ENCODE measurements around the gene PRPF8. TPM values are rescaled to one million over a fixed set of nuclear protein-coding genes. Genes with fewer than 3 reads are reported as not detected.

Gene PRPF8
- total RNA-seq, 1 donor from 2014 or later = 136 TPM

GRCh38 chr17:1648173-1648962 lies 36.3 kb downstream of the PRPF8 start:
- DNase-seq = peak; percentile 58

DNA sequence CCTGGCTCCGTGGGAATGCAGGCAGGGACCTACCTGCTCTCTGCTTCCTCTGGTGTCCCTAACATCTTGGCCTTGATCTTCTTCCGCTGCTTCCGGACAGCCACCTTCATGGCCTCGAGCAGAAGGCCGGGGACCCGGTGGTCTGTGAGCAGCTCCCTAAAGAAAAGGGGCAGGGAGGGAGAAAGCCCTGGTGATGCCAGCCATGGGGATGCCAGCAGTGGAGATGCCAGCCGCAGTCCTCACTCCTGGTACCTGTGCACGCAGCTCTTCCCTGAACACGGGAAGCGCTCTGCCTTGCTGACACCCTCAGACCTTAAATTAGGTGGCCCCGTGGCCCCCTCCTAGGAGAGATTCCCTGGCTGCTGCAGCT lies 36.9 kb downstream of the PRPF8 start:
- Histone ChIP-seq H3K9me3 (replicated peaks) (no peaks in the 10 kb centered on the region), H3K27ac (replicated peaks) (peak overlapping the region; percentile 100), H3K4me3 (peak overlapping the region; percentile 95), H3K36me3 (peaks cover 40% of the 10 kb centered on the region), H3K4me1 (peaks cover 74% of the 10 kb centered on the region), H3K27me3 (ENCODE audit: low read depth) (no peaks in the 10 kb centered on the region)
- intact Hi-C loops (cut with micrococcal nuclease) = no loop called here
- TF ChIP-seq, protein P1, sequence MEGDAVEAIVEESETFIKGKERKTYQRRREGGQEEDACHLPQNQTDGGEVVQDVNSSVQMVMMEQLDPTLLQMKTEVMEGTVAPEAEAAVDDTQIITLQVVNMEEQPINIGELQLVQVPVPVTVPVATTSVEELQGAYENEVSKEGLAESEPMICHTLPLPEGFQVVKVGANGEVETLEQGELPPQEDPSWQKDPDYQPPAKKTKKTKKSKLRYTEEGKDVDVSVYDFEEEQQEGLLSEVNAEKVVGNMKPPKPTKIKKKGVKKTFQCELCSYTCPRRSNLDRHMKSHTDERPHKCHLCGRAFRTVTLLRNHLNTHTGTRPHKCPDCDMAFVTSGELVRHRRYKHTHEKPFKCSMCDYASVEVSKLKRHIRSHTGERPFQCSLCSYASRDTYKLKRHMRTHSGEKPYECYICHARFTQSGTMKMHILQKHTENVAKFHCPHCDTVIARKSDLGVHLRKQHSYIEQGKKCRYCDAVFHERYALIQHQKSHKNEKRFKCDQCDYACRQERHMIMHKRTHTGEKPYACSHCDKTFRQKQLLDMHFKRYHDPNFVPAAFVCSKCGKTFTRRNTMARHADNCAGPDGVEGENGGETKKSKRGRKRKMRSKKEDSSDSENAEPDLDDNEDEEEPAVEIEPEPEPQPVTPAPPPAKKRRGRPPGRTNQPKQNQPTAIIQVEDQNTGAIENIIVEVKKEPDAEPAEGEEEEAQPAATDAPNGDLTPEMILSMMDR (IDR thresholded peaks at IDR 0.05; ENCODE audit: borderline replicate concordance) = no peak
- DNase-seq = no peak

More at GRCh38 chr17:1648173-1648962, 36.3 kb downstream of the PRPF8 start:
- H3K4me3 ChIP-seq = peak overlapping the region; percentile 95
- H3K27ac ChIP-seq (replicated peaks) = peak overlapping the region; percentile 100
- no peaks in the 10 kb centered on the region for H3K27me3 ChIP-seq (ENCODE audit: low read depth)
- H3K36me3 ChIP-seq = peaks cover 45% of the 10 kb centered on the region
- peaks cover 73% of the 10 kb centered on the region for H3K4me1 ChIP-seq
- TF ChIP-seq, protein P1 (IDR thresholded peaks at IDR 0.05; ENCODE audit: borderline replicate concordance) = no peak
- intact Hi-C loops (cut with micrococcal nuclease) = no loop called here
- H3K9me3 ChIP-seq (replicated peaks) = no peaks in the 10 kb centered on the region

DNA sequence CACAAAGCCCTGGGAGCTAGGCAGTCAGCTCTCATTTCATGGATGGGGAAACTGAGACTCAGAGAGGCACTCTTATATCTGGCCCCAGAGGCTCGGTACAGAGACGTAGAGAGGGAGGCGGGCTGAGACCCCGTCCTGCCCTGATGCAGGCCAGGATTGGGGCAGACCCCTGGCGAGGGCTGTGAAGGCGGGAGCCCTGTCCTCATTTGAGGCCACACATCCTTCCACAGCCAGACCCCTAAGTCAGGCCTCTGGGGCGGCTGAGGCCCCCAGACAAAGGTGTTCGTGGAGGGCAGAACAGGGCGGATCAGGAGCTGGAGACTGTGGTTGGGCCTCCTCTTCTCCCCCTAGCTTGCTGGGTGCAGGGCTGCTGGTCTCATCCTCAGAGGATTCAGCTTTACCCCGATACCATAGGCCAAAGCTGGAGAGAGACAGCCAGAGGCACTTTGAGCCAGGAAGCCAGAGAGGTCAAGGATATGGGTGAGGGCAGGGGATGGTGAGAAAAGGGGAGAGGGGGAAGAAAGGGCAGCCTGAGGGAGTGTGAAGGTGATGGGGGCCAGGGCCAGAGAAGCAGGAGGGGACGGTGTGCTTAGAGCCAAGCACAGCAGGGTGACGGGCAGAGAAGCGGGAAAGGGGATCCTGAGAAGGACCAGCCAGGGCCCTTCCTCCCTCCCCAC lies 38.3 kb downstream of the PRPF8 start:
- intact Hi-C loops (cut with micrococcal nuclease) = no loop called here
- H3K9me3 ChIP-seq (replicated peaks) = no peaks in the 10 kb centered on the region
- DNase-seq = no peak
- H3K4me3 ChIP-seq = peak overlapping the region; percentile 69
- H3K36me3 ChIP-seq = peaks cover 25% of the 10 kb centered on the region
- peak overlapping the region; percentile 100 for H3K27ac ChIP-seq (replicated peaks)
- H3K27me3 ChIP-seq (ENCODE audit: low read depth) = no peaks in the 10 kb centered on the region
- TF ChIP-seq, protein P1 (IDR thresholded peaks at IDR 0.05; ENCODE audit: borderline replicate concordance) = no peak
- H3K4me1 ChIP-seq = peaks cover 74% of the 10 kb centered on the region

DNA sequence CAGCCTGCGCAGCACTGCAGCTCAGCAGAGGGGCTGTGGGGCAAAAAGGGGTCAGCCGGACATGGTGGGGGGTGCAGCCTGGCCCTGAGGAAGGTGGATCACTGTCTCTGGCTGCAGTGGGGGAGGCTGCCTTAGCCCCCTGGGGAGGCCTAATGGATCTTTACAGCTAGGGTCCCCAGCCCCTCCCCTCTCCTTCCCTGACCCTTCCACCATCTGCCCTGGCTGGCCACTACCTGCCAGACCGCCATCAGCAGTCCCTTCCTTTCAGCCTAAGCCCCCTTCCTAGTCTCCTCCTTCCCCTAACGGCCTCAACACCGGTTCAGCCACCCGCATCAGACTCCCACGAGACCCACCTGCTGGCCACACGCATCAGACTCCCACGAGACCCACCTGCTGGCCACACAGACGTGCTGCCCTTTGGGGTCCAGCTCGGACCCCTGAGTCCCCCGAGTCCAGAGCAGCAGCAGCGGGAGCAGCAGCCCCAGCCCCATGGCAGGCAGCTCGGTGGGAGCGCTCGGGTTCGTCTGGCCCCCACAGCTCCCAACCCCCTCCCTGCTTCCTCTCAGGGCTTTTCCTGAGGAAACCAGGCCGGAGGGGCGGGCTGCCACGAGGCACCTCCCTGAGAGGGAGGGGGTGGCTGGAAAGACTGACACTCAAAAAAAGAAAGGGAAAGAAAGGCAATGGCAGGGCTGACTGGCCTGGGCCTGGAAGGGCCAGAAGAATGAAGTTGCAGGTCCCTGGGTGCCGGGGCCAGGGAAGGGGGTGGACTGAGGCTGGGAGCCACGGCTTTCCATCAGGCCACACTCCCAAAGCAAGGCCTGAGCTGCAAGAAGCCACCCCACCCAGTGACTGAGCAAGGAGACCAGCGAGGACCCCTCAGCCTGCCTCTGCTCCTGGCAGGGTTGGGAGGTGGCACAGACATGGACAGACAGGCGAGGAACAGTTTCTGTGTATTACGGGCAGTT lies 39.2 kb downstream of the PRPF8 start, which contains the start of gene SCARF1:
TSS of gene SCARF1 (minus strand) at position 526 of the 965 bp plus-strand sequence. CDS start at position 491, 35 bp downstream.
- H3K36me3 ChIP-seq = peaks cover 17% of the 10 kb centered on the region
- peak within 1 kb of the TSS; percentile 100 for H3K27ac ChIP-seq (replicated peaks)
- DNase-seq = peak; percentile 73
- TF ChIP-seq, protein P1 (IDR thresholded peaks at IDR 0.05; ENCODE audit: borderline replicate concordance) = no peak
- intact Hi-C loops (cut with micrococcal nuclease) = no loop called here
- no peaks in the 10 kb centered on the region for H3K27me3 ChIP-seq (ENCODE audit: low read depth)
- peaks cover 75% of the 10 kb centered on the region for H3K4me1 ChIP-seq
- peak within 1 kb of the TSS; percentile 69 for H3K4me3 ChIP-seq
- no peaks in the 10 kb centered on the region for H3K9me3 ChIP-seq (replicated peaks)

All from left ventricle myocardium inferior (tissue), 1 donor.